ENCODE data around the gene MEGF11. TPM values are rescaled to one million over a fixed set of nuclear protein-coding genes. Genes with fewer than 3 reads are reported as not detected.

MEGF11 gene
- polyA plus RNA-seq, 3 donors: not detected

DNA sequence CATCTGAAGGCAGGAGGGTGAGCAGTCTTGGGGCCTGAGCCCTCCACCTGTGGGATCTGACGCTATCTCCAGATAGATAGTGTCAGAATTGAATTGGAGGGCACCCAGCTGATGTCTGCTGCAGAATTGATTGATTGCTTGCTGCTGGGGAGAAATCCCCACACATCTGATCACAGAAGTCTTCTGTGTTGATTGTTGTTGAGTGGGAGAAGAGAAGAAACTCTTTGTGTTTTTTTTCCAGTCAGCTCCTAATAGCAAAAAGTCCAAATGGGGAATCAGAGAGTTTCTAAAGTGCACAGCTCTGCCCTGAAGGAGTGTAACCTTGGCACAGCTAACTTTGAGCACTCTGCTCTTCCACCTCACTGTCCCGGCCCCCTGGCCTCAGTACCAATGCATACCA is 318.2 kb downstream of the MEGF11 start:
- DNase-seq: no peak
- TF ChIP-seq, protein P1, sequence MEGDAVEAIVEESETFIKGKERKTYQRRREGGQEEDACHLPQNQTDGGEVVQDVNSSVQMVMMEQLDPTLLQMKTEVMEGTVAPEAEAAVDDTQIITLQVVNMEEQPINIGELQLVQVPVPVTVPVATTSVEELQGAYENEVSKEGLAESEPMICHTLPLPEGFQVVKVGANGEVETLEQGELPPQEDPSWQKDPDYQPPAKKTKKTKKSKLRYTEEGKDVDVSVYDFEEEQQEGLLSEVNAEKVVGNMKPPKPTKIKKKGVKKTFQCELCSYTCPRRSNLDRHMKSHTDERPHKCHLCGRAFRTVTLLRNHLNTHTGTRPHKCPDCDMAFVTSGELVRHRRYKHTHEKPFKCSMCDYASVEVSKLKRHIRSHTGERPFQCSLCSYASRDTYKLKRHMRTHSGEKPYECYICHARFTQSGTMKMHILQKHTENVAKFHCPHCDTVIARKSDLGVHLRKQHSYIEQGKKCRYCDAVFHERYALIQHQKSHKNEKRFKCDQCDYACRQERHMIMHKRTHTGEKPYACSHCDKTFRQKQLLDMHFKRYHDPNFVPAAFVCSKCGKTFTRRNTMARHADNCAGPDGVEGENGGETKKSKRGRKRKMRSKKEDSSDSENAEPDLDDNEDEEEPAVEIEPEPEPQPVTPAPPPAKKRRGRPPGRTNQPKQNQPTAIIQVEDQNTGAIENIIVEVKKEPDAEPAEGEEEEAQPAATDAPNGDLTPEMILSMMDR (IDR thresholded peaks at IDR 0.05): no peak
- Histone ChIP-seq H3K27me3 (ENCODE audit: control insufficient read depth in 2 of 2, insufficient read depth in 2 of 2, low read length in 2 of 2) (no peaks in the 10 kb centered on the region), H3K4me3 (replicated peaks in 1 of 3; ENCODE audit: low read depth in 2 of 3, low read length in 3 of 3) (no peak overlapping the region), H3K4me1 (ENCODE audit: control insufficient read depth in 1 of 2, insufficient read depth in 2 of 2, low read length in 2 of 2) (no peaks in the 10 kb centered on the region), H3K36me3 (replicated peaks in 1 of 2; ENCODE audit: control insufficient read depth in 1 of 2, insufficient read depth in 2 of 2, low read length in 2 of 2) (no peaks in the 10 kb centered on the region), H3K9me3 (replicated peaks in 1 of 2; ENCODE audit: control insufficient read depth in 1 of 2, insufficient read depth in 1 of 2, low read length in 2 of 2) (no peaks in the 10 kb centered on the region), H3K9ac (ENCODE audit: insufficient read depth, low read length, poor library complexity, severe bottlenecking) (no peak overlapping the region), H3K27ac (ENCODE audit: low read depth in 1 of 2, low read length in 2 of 2) (no peak overlapping the region), H2AFZ (ENCODE audit: insufficient read depth, low read depth, low read length, poor library complexity, severe bottlenecking) (no peak overlapping the region), H3K79me2 (ENCODE audit: insufficient read depth, low read length) (no peaks in the 10 kb centered on the region), H4K20me1 (ENCODE audit: insufficient read depth, low read length) (no peaks in the 10 kb centered on the region), H3K4me2 (replicated peaks; ENCODE audit: extremely low read depth, low read length, poor library complexity, severe bottlenecking) (no peak overlapping the region)
- peaks cover 2 to 5% (median 5%) of the 10 kb centered on the region in 3 donors for H3K27me3 Mint-ChIP-seq (ENCODE audit: low read depth in 3 of 3)
- WGBS (ENCODE audit: insufficient coverage): 88% methylated on average over 2 of the region's 2 CpGs
- H3K27ac Mint-ChIP-seq: no peak overlapping the region
- H3K4me1 Mint-ChIP-seq: no peaks in the 10 kb centered on the region
- intact Hi-C loops (cut with micrococcal nuclease): no loop called here
- no peaks in the 10 kb centered on the region for H3K36me3 Mint-ChIP-seq
- H3K9me3 Mint-ChIP-seq: peaks cover 0 to 2% (median 0%) of the 10 kb centered on the region in 7 donors
- no peak overlapping the region for H3K4me3 Mint-ChIP-seq

GRCh38 chr15:65931221-65931620 is 322.3 kb downstream of the MEGF11 start:
- TF ChIP-seq, protein P1 (IDR thresholded peaks at IDR 0.05): no peak
- Histone ChIP-seq H3K4me3 (replicated peaks in 1 of 3; ENCODE audit: low read depth in 2 of 3, low read length in 3 of 3) (no peak overlapping the region), H3K9me3 (replicated peaks in 1 of 2; ENCODE audit: control insufficient read depth in 1 of 2, insufficient read depth in 1 of 2, low read length in 2 of 2) (no peaks in the 10 kb centered on the region), H3K9ac (ENCODE audit: insufficient read depth, low read length, poor library complexity, severe bottlenecking) (no peak overlapping the region), H3K4me1 (ENCODE audit: control insufficient read depth in 1 of 2, insufficient read depth in 2 of 2, low read length in 2 of 2) (no peaks in the 10 kb centered on the region), H3K4me2 (replicated peaks; ENCODE audit: extremely low read depth, low read length, poor library complexity, severe bottlenecking) (no peak overlapping the region), H4K20me1 (ENCODE audit: insufficient read depth, low read length) (no peaks in the 10 kb centered on the region), H3K27me3 (ENCODE audit: control insufficient read depth in 2 of 2, insufficient read depth in 2 of 2, low read length in 2 of 2) (no peaks in the 10 kb centered on the region), H3K27ac (ENCODE audit: low read depth in 1 of 2, low read length in 2 of 2) (no peak overlapping the region), H3K36me3 (replicated peaks in 1 of 2; ENCODE audit: control insufficient read depth in 1 of 2, insufficient read depth in 2 of 2, low read length in 2 of 2) (no peaks in the 10 kb centered on the region), H2AFZ (ENCODE audit: insufficient read depth, low read depth, low read length, poor library complexity, severe bottlenecking) (no peak overlapping the region), H3K79me2 (ENCODE audit: insufficient read depth, low read length) (no peaks in the 10 kb centered on the region)
- no peak for DNase-seq
- Mint-ChIP-seq H3K9me3 (peaks cover 0 to 2% (median 0%) of the 10 kb centered on the region in 7 donors), H3K27ac (no peak overlapping the region), H3K36me3 (no peaks in the 10 kb centered on the region), H3K27me3 (ENCODE audit: low read depth in 3 of 3) (peaks cover 0 to 5% (median 4%) of the 10 kb centered on the region in 3 donors), H3K4me1 (no peaks in the 10 kb centered on the region), H3K4me3 (no peak overlapping the region)
- 100% methylated on average over 2 of the region's 4 CpGs for WGBS (ENCODE audit: insufficient coverage)
- intact Hi-C loops (cut with micrococcal nuclease): no loop called here
